ENCODE results near the gene PLEKHA6. TPM values are rescaled to one million over a fixed set of nuclear protein-coding genes. Genes with fewer than 3 reads are reported as not detected.
A peak's percentile ranks its signal among the peaks of the same experiment; 100 is the strongest.

The PLEKHA6 gene
- total RNA-seq, 1 experiment from 2014 or later, result 2.1 TPM

DNA sequence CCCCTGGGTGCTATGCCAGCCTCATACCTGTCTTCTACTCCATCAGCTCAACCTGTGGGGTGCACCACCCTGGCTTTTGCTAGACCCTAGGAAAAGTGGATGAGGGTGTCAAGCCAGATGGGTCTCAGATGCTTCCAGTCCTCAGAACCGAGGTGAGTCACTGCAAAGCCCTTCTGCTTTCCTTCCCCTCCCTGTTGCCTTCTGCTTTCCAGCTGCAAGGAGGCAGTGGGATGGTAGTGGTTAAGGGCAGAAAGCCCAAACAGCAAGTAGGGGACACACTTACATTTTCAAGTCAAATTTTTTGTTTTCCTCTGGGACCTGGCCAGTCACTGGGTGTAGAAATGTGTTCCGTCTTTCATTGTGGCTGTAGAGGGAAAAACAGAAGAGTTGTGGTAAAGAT, 85.3 kb downstream of the PLEKHA6 start:
- Histone ChIP-seq H3K4ac (ENCODE audit: low read depth, low read length) (no peak overlapping the region), H2BK20ac (ENCODE audit: low read depth, low read length, poor library complexity, severe bottlenecking) (no peak overlapping the region), H4K91ac (ENCODE audit: insufficient read length, low read depth, low read length) (no peak overlapping the region), H2BK5ac (ENCODE audit: insufficient read length, low read length) (no peak overlapping the region), H3K27ac (ENCODE audit: insufficient read length, low read depth, low read length) (no peak overlapping the region), H3K56ac (ENCODE audit: insufficient read length, low read depth, low read length) (no peak overlapping the region), H3K14ac (ENCODE audit: insufficient read depth, low read length) (no peak overlapping the region), H3K18ac (ENCODE audit: insufficient read length, low read depth, low read length) (no peak overlapping the region), H3K79me2 (ENCODE audit: insufficient read depth, low read length) (no peaks in the 10 kb centered on the region), H3K27me3 (ENCODE audit: insufficient read depth, low read length) (no peaks in the 10 kb centered on the region), H3K23ac (ENCODE audit: insufficient read length, low read depth, low read length) (no peak overlapping the region), H3T11ph (ENCODE audit: low read length) (no peak overlapping the region), H3K23me2 (ENCODE audit: insufficient read length, low read depth, low read length, poor library complexity, severe bottlenecking) (no peaks in the 10 kb centered on the region), H4K20me1 (ENCODE audit: control insufficient read depth, insufficient read depth, insufficient read length) (peaks cover 2% of the 10 kb centered on the region), H3K4me1 (ENCODE audit: insufficient read depth, low read length) (no peaks in the 10 kb centered on the region), H2BK12ac (ENCODE audit: insufficient read length, low read depth, low read length) (no peak overlapping the region), H3K9me3 (ENCODE audit: control insufficient read depth, low read depth, low read length) (no peaks in the 10 kb centered on the region), H3K4me2 (ENCODE audit: insufficient read depth, insufficient read length, low read length) (no peak overlapping the region), H4K8ac (replicated peaks; ENCODE audit: insufficient read length, low read depth, low read length) (no peak overlapping the region), H2BK120ac (ENCODE audit: low read depth, low read length, poor library complexity, severe bottlenecking) (no peak overlapping the region), H2AFZ (ENCODE audit: low read length) (no peak overlapping the region), H2AK5ac (ENCODE audit: insufficient read length, low read length) (no peak overlapping the region), H4K5ac (ENCODE audit: insufficient read length, low read depth, low read length) (no peak overlapping the region), H3K79me1 (ENCODE audit: insufficient read depth, low read depth, low read length, poor library complexity, severe bottlenecking) (no peaks in the 10 kb centered on the region), H3K9ac (ENCODE audit: extremely low read depth, insufficient read length, low read length) (no peak overlapping the region), H2BK15ac (ENCODE audit: low read depth, low read length) (no peak overlapping the region)
- DNase-seq, result no peak
- Mint-ChIP-seq H3K4me3 (no peak overlapping the region), H3K4me1 (peaks cover 7 to 13% of the 10 kb centered on the region in 2 experiments), H3K9me3 (no peaks in the 10 kb centered on the region), H3K27ac (peak overlapping the region in 1 of 3 experiments; percentile 8; a peak in 1 of 7 replicates), H3K36me3 (ENCODE audit: insufficient read depth in 1 of 3, low read depth in 3 of 3) (peaks cover 0 to 6% (median 0%) of the 10 kb centered on the region in 3 experiments; a peak in 2 of 7 replicates), H3K27me3 (ENCODE audit: low read depth) (peaks cover 3% of the 10 kb centered on the region)
- TF ChIP-seq, protein P1, sequence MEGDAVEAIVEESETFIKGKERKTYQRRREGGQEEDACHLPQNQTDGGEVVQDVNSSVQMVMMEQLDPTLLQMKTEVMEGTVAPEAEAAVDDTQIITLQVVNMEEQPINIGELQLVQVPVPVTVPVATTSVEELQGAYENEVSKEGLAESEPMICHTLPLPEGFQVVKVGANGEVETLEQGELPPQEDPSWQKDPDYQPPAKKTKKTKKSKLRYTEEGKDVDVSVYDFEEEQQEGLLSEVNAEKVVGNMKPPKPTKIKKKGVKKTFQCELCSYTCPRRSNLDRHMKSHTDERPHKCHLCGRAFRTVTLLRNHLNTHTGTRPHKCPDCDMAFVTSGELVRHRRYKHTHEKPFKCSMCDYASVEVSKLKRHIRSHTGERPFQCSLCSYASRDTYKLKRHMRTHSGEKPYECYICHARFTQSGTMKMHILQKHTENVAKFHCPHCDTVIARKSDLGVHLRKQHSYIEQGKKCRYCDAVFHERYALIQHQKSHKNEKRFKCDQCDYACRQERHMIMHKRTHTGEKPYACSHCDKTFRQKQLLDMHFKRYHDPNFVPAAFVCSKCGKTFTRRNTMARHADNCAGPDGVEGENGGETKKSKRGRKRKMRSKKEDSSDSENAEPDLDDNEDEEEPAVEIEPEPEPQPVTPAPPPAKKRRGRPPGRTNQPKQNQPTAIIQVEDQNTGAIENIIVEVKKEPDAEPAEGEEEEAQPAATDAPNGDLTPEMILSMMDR (conservative IDR thresholded peaks at IDR 0.05), result no peak
- no CpG with 5 or more reads among the region's 2 CpGs for WGBS (ENCODE audit: extremely low coverage, insufficient read length, low lambda C conversion rate)
